ENCODE data around the gene ADAMTS9. TPM values are rescaled to one million over a fixed set of nuclear protein-coding genes. Genes with fewer than 3 reads are reported as not detected.
A peak's percentile ranks its signal among the peaks of the same experiment; 100 is the strongest.

The ADAMTS9 gene
- total and polyA plus RNA-seq, 2 donors (not counting 3 experiments of a cell fraction or from before 2014, with no cell fraction given): 6.5 to 23.9 TPM

DNA sequence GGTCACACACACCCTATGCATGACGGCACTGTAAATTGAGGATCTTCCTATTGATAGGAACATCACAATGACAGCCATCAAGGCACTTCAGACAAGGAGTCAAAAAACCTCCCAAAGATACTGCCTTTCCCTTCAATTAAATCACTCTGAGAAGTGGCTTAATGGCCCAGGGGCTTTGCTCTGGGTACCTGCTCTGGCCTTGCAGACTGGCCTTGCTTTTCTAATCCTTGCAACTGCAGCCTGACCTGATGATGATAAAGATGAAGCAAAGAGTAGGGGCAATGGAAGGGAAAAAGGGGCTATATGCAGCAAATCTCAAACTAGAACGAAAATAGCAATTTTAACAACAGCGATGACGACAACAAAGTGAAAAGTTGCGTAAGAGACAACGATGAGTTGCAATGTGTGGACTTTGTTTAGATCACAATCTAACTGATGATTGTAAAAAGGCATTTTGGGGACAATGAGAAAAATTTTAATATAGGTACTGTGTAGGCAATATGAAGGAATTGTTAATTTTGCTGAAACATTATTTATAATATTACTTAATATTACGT lies 14.6 kb downstream of the ADAMTS9 start:
- Histone ChIP-seq H3K9me3 (replicated peaks; ENCODE audit: control insufficient read depth, insufficient read depth, low read length) (no peaks in the 10 kb centered on the region), H3K4me3 (replicated peaks in 1 of 3; ENCODE audit: insufficient read depth in 1 of 3, low read depth in 1 of 3, low read length in 3 of 3) (no peak overlapping the region), H3K9ac (replicated peaks; ENCODE audit: extremely low read depth, insufficient read depth, low read length) (no peak overlapping the region), H2AFZ (ENCODE audit: low read depth, low read length) (no peak overlapping the region), H3K79me2 (ENCODE audit: control insufficient read depth, insufficient read depth, low read length) (peaks cover 53% of the 10 kb centered on the region), H3K9me1 (replicated peaks; ENCODE audit: control insufficient read depth, extremely low read depth, insufficient read depth, low read length) (peaks cover 2% of the 10 kb centered on the region), H3K27me3 (ENCODE audit: control insufficient read depth in 2 of 2, insufficient read depth in 2 of 2, low read length in 2 of 2) (no peaks in the 10 kb centered on the region), H3K4me2 (ENCODE audit: insufficient read depth, low read length) (no peak overlapping the region), H4K20me1 (replicated peaks; ENCODE audit: control insufficient read depth, extremely low read depth, insufficient read depth, low read length) (no peaks in the 10 kb centered on the region), H3K36me3 (ENCODE audit: control insufficient read depth in 2 of 2, extremely low read depth in 1 of 2, insufficient read depth in 2 of 2, low read length in 2 of 2) (peaks cover 2 to 7% of the 10 kb centered on the region in 2 experiments), H3K4me1 (ENCODE audit: control insufficient read depth, extremely low read depth, insufficient read depth, low read length) (peaks cover 11% of the 10 kb centered on the region), H3K27ac (ENCODE audit: insufficient read depth, low read depth, low read length) (no peak overlapping the region)
- TF ChIP-seq POLR2A (IDR thresholded peaks at IDR 0.05; ENCODE audit: low read depth, low read length): no peak
- TF ChIP-seq FOS (IDR thresholded peaks at IDR 0.05; ENCODE audit: borderline replicate concordance, insufficient read depth, low read length): no peak
- TF ChIP-seq, protein P1, sequence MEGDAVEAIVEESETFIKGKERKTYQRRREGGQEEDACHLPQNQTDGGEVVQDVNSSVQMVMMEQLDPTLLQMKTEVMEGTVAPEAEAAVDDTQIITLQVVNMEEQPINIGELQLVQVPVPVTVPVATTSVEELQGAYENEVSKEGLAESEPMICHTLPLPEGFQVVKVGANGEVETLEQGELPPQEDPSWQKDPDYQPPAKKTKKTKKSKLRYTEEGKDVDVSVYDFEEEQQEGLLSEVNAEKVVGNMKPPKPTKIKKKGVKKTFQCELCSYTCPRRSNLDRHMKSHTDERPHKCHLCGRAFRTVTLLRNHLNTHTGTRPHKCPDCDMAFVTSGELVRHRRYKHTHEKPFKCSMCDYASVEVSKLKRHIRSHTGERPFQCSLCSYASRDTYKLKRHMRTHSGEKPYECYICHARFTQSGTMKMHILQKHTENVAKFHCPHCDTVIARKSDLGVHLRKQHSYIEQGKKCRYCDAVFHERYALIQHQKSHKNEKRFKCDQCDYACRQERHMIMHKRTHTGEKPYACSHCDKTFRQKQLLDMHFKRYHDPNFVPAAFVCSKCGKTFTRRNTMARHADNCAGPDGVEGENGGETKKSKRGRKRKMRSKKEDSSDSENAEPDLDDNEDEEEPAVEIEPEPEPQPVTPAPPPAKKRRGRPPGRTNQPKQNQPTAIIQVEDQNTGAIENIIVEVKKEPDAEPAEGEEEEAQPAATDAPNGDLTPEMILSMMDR (IDR thresholded peaks at IDR 0.05; ENCODE audit: extremely low read depth in 1 of 2, insufficient read depth in 1 of 2, low read depth in 1 of 2, low read length in 2 of 2): no peak
- FAIRE-seq: no peak
- ChIA-PET CTCF (no interaction called here), POLR2A (no interaction called here)
- BruUV-seq (replicated peaks): no TSS peak
- DNase-seq (ENCODE audit: low read depth, low spot score): no peak
- intact Hi-C loops (cut with micrococcal nuclease): no loop called here
- dilution Hi-C loops (cut with MboI; ENCODE audit: extremely low pct_ligation_motif_present, low sequenced_read_pairs): no loop called here

DNA sequence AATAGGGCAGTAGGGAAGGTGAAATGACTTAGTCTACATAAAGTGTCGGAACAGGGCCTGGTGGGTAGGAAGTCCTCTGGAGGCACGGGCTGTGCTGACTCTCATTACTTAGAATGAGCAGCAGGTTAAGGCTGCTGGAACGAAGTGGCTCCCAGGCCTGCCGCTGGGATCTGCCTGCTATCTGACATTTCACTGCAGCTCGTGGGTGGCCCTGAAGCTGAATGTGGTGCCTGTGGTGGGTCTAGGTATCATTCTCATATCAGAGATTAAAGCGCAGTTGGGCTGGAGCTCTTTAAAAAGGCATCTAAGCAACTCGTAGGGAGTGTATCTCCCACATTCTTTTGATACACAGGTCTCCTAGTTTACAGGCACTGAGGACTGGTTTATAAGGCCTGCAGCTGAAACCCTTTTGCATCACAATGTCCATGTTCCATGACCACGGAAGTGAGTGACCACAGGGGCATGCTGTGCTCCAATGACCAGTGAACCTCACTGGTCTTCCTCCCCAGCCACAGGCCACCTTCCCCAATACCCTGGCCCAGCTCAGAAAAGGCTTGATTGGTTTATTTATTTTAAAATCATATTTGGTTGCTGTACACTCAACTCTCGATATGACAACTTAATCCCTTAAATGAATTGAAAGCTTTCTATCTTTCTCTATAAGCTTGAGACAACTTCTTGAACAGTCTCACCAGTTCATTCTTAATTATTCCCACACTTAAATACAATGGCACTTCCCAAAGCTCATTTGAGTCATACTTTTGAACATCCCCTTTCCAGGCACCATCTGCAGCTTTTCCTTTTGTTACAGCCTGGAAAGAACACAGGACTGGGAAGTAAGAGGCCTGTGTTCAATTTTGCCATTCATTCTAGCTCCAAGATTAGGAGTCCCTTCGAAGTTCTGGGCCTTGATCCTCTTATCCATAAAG lies 19.0 kb downstream of the ADAMTS9 start:
- H3K27me3 ChIP-seq (ENCODE audit: control insufficient read depth in 2 of 2, insufficient read depth in 2 of 2, low read length in 2 of 2): no peaks in the 10 kb centered on the region
- H3K36me3 ChIP-seq (ENCODE audit: control insufficient read depth in 2 of 2, extremely low read depth in 1 of 2, insufficient read depth in 2 of 2, low read length in 2 of 2): no peaks in the 10 kb centered on the region
- H3K4me1 ChIP-seq (ENCODE audit: control insufficient read depth, extremely low read depth, insufficient read depth, low read length): peaks cover 24% of the 10 kb centered on the region
- CTCF ChIA-PET: interaction anchor here (0.8 to 2.6 kb wide), 8 partner anchors 14 to 578 kb away, joined by 3 to 9 read pairs (median 4); no protein-coding TSS in a partner anchor
- H3K9me1 ChIP-seq (replicated peaks; ENCODE audit: control insufficient read depth, extremely low read depth, insufficient read depth, low read length): no peaks in the 10 kb centered on the region
- intact Hi-C loops (cut with micrococcal nuclease) (no loop called here), dilution Hi-C loops (cut with MboI; ENCODE audit: extremely low pct_ligation_motif_present, low sequenced_read_pairs) (no loop called here)
- POLR2A ChIA-PET: no interaction called here
- peaks cover 45% of the 10 kb centered on the region for H3K79me2 ChIP-seq (ENCODE audit: control insufficient read depth, insufficient read depth, low read length)
- H3K4me2 ChIP-seq (ENCODE audit: insufficient read depth, low read length): no peak overlapping the region
- FAIRE-seq: no peak
- peak overlapping the region; percentile 4 for H3K27ac ChIP-seq (ENCODE audit: insufficient read depth, low read depth, low read length)
- DNase-seq (ENCODE audit: low read depth, low spot score): peak; percentile 71
- no peaks in the 10 kb centered on the region for H3K9me3 ChIP-seq (replicated peaks; ENCODE audit: control insufficient read depth, insufficient read depth, low read length)
- no peak for TF ChIP-seq GATA2 (IDR thresholded peaks at IDR 0.05; ENCODE audit: insufficient read depth, insufficient read length, low read depth, low read length)
- TF ChIP-seq JUN (IDR thresholded peaks at IDR 0.05; ENCODE audit: borderline replicate concordance, insufficient read depth, insufficient read length, low read depth): peak; percentile 37
- TF ChIP-seq FOS (IDR thresholded peaks at IDR 0.05; ENCODE audit: borderline replicate concordance, insufficient read depth, low read length): peak; percentile 20
- TF ChIP-seq EZH2 (IDR thresholded peaks at IDR 0.05; ENCODE audit: borderline replicate concordance, low read depth, low read length, severe bottlenecking): no peak
- no peak overlapping the region for H3K4me3 ChIP-seq (replicated peaks in 1 of 3; ENCODE audit: insufficient read depth in 1 of 3, low read depth in 1 of 3, low read length in 3 of 3)
- H2AFZ ChIP-seq (ENCODE audit: low read depth, low read length): no peak overlapping the region
- no peaks in the 10 kb centered on the region for H4K20me1 ChIP-seq (replicated peaks; ENCODE audit: control insufficient read depth, extremely low read depth, insufficient read depth, low read length)
- BruUV-seq (replicated peaks): no TSS peak
- H3K9ac ChIP-seq (replicated peaks; ENCODE audit: extremely low read depth, insufficient read depth, low read length): no peak overlapping the region
